Measurements from ENCODE around the gene EIF1B.

DNA sequence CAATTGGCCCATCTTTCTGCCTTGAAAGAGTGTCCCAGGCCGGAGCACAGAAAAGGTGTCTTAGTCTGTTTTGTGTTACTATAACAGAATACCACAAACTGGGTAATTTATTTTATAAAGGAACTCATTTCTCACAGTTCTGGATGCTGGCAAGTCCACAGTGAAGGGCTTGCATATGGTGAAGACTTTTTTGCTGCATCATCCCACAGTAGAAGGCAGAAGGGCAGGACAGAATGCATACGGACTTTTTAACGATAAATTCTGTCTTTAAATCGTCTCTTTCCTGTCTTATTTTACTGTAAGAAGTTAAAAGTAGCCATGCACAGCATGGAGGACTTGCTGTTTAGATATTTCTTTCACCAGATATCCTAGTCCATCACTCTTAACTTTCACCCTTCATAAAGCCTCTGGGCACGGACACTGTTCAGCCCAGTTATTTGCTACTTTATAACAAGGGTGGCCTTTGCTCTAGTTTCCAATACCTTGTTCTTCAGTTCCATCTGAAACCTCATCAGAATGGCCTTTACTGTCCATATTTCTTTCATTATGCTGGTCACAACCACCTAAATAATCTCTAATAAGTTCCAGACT is 10.3 kb upstream of the EIF1B start:
- no peak for TF ChIP-seq POLR2AphosphoS5 (IDR thresholded peaks at IDR 0.05; ENCODE audit: low read depth, low read length)
- no peak for TF ChIP-seq TAF1 (IDR thresholded peaks at IDR 0.05; ENCODE audit: low read depth, low read length)
- no peak for TF ChIP-seq PAX5 (IDR thresholded peaks at IDR 0.05; ENCODE audit: insufficient read depth, low read length, severe bottlenecking)

Data from GM12891 (cell line).